HEK293 (cell line): ENCODE results near the gene SLC1A2.

Source experiments
- CTCF ChIA-PET: fragments of 350-600 bp; formaldehyde crosslinking; extraction: SDS; loops from one replicate; lab custom pipeline; 2021; ENCODE audit warnings: antibody characterized with exemption; lab: Yijun Ruan, JAX
- POLR2A ChIA-PET: fragments of 300-600 bp; formaldehyde crosslinking; extraction: SDS; loops from one replicate; lab custom pipeline; 2020; ENCODE audit warnings: antibody characterized with exemption, inconsistent platforms; lab: Yijun Ruan, JAX
- H3K27ac ChIP-seq: fragments of 200-500 bp; sonication (Bioruptor generic); 2 replicates; pipeline ENCODE4 v1.5.1; 2014; ENCODE audit warnings: low read depth, low read length, control low read depth, inconsistent platforms; ENCODE audit errors: extremely low read depth
- H3K36me3 ChIP-seq, 2 experiments: fragments of 200-500 bp in 1 of 2; sonication (Bioruptor generic) in 1 of 2; 1 replicate in 1 of 2; 2 replicates in 1 of 2; pipeline ENCODE4 v1.5.1; 2014 to 2017; ENCODE audit warnings: inconsistent platforms in 2 of 2, low read length in 2 of 2; ENCODE audit not compliant: control insufficient read depth in 2 of 2, insufficient read depth in 1 of 2
- H3K4me1 ChIP-seq: fragments of 200-500 bp; sonication (Bioruptor generic); 2 replicates; pipeline ENCODE4 v1.5.1; 2014; ENCODE audit warnings: mild to moderate bottlenecking, low read length, inconsistent platforms; ENCODE audit not compliant: control insufficient read depth, insufficient read depth
- H3K4me3 ChIP-seq: 2 replicates; pipeline ENCODE4 v1.5.1; 2011; ENCODE audit warnings: low read depth, mild to moderate bottlenecking, control low read depth, low read length, moderate library complexity
- H3K9me3 ChIP-seq: fragments of 200-500 bp; sonication (Bioruptor generic); 2 replicates; pipeline ENCODE4 v1.5.1; 2014; ENCODE audit warnings: low read depth, low read length, inconsistent platforms; ENCODE audit not compliant: control insufficient read depth, insufficient read depth
- GLI4 ChIP-seq: fragments of 450-650 bp; formaldehyde crosslinking; IDR thresholded peaks from 2 replicates; pipeline ENCODE4 v1.5.1; 2016; ENCODE audit warnings: missing biosample characterization, missing genetic modification characterization
- HOXD13 ChIP-seq: sonication (generic); formaldehyde crosslinking; IDR thresholded peaks from 2 replicates; pipeline ENCODE4 v1.8.0; 2022; ENCODE audit warnings: missing genetic modification reagents, borderline replicate concordance
- SALL2 ChIP-seq: fragments of 450-650 bp; formaldehyde crosslinking; IDR thresholded peaks from 2 replicates; pipeline ENCODE4 v1.5.0; 2017; ENCODE audit warnings: missing biosample characterization, mild to moderate bottlenecking, missing genetic modification characterization, borderline replicate concordance
- SCRT2 ChIP-seq: fragments of 450-650 bp; formaldehyde crosslinking; IDR thresholded peaks from 2 replicates; pipeline ENCODE4 v1.5.1; 2016; ENCODE audit warnings: missing biosample characterization, missing genetic modification characterization
- ZBTB1 ChIP-seq: fragments of 450-650 bp; formaldehyde crosslinking; IDR thresholded peaks from 2 replicates; pipeline ENCODE4 v1.5.1; 2016; ENCODE audit warnings: missing biosample characterization, missing genetic modification characterization
- ZNF133 ChIP-seq: fragments of 450-650 bp; formaldehyde crosslinking; IDR thresholded peaks from 2 replicates; pipeline ENCODE4 v1.5.1; 2016; ENCODE audit warnings: missing biosample characterization, missing genetic modification characterization
- ZNF24 ChIP-seq: fragments of 450-650 bp; formaldehyde crosslinking; IDR thresholded peaks from 2 replicates; pipeline ENCODE4 v1.5.1; 2016; ENCODE audit warnings: missing biosample characterization, missing genetic modification characterization
- ZNF341 ChIP-seq: fragments of 450-650 bp; formaldehyde crosslinking; IDR thresholded peaks from 2 replicates; pipeline ENCODE4; 2016; ENCODE audit warnings: low read depth, missing biosample characterization, missing genetic modification characterization
- ZNF350 ChIP-seq: fragments of 450-650 bp; formaldehyde crosslinking; IDR thresholded peaks from 2 replicates; pipeline ENCODE4 v1.5.0; 2017; ENCODE audit warnings: missing biosample characterization, mild to moderate bottlenecking, missing genetic modification characterization
- ZNF521 ChIP-seq: fragments of 450-650 bp; formaldehyde crosslinking; IDR thresholded peaks from 2 replicates; pipeline ENCODE4 v1.5.1; 2017; ENCODE audit warnings: missing biosample characterization, mild to moderate bottlenecking, missing genetic modification characterization
- ZNF626 ChIP-seq: fragments of 450-650 bp; sonication (Bioruptor Pico); formaldehyde crosslinking; IDR thresholded peaks from 2 replicates; pipeline ENCODE4 v1.5.1; 2018; ENCODE audit warnings: missing biosample characterization, missing genetic modification characterization, inconsistent platforms
- ZNF639 ChIP-seq: fragments of 450-650 bp; formaldehyde crosslinking; IDR thresholded peaks from 2 replicates; pipeline ENCODE4 v1.5.1; 2016; ENCODE audit warnings: missing biosample characterization, missing genetic modification characterization
- ZNF664 ChIP-seq: fragments of 450-650 bp; formaldehyde crosslinking; IDR thresholded peaks from 2 replicates; pipeline ENCODE4 v1.5.1; 2016; ENCODE audit warnings: missing biosample characterization, missing genetic modification characterization
- ZNF707 ChIP-seq: fragments of 450-650 bp; formaldehyde crosslinking; IDR thresholded peaks from 2 replicates; pipeline ENCODE4 v1.5.1; 2016; ENCODE audit warnings: missing biosample characterization, missing genetic modification characterization
- TF ChIP-seq, protein P1 (sequence below): fragments of 450-650 bp; formaldehyde crosslinking; IDR thresholded peaks from 2 replicates; pipeline ENCODE4 v1.5.1; 2016; ENCODE audit warnings: missing biosample characterization, missing genetic modification characterization
- TF ChIP-seq, protein P2 (sequence below): fragments of 450-650 bp; formaldehyde crosslinking; IDR thresholded peaks from 2 replicates; pipeline ENCODE4 v1.5.1; 2016; ENCODE audit warnings: missing biosample characterization, missing genetic modification characterization
- TF ChIP-seq, protein P3 (sequence below): fragments of 450-650 bp; formaldehyde crosslinking; IDR thresholded peaks from 2 replicates; pipeline ENCODE4 v1.5.1; 2016; ENCODE audit warnings: missing biosample characterization, missing genetic modification characterization
- TF ChIP-seq, protein P4 (sequence below): fragments of 450-650 bp; formaldehyde crosslinking; IDR thresholded peaks from 2 replicates; pipeline ENCODE4 v1.5.1; 2016; ENCODE audit warnings: missing biosample characterization, missing genetic modification characterization

The SLC1A2 gene

DNA sequence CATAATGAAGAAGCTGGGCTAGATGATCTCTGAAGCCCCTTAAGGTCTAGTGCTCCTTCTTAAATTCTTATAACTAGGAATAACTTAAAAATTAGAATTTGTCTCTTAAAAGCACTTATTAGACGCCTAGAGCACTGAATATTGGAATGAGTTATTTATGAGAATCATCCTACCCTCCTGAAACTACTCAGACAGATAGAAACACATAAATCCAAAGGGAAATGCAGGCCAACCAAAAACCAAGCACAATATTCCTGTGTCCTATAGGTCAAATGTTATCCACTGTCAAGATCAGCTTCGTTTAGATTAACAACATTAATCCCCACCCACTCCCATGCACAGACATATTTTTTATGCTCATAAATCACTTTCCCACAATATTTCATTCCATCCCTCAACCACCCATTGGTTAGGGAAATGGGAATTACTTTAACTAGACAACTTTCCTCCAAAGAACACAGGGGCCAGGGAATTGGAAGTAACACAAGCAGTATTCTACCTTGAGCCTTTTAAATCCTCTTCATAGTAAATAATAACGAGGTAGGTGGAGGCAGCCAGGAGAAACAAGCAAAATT is 193.3 kb downstream of the SLC1A2 start:
- Histone ChIP-seq H3K4me3 (no peak overlapping the region), H3K9me3 (no peaks in the 10 kb centered on the region), H3K4me1 (no peaks in the 10 kb centered on the region), H3K36me3 (no peaks in the 10 kb centered on the region), H3K27ac (no peak overlapping the region)
- TF ChIP-seq GLI4 (tag by site-specific recombination) = no peak
- no peak for TF ChIP-seq ZBTB1 (tag by site-specific recombination)
- TF ChIP-seq ZNF626 (tag by site-specific recombination) = no peak
- no peak for TF ChIP-seq ZNF133
- TF ChIP-seq, protein P1, sequence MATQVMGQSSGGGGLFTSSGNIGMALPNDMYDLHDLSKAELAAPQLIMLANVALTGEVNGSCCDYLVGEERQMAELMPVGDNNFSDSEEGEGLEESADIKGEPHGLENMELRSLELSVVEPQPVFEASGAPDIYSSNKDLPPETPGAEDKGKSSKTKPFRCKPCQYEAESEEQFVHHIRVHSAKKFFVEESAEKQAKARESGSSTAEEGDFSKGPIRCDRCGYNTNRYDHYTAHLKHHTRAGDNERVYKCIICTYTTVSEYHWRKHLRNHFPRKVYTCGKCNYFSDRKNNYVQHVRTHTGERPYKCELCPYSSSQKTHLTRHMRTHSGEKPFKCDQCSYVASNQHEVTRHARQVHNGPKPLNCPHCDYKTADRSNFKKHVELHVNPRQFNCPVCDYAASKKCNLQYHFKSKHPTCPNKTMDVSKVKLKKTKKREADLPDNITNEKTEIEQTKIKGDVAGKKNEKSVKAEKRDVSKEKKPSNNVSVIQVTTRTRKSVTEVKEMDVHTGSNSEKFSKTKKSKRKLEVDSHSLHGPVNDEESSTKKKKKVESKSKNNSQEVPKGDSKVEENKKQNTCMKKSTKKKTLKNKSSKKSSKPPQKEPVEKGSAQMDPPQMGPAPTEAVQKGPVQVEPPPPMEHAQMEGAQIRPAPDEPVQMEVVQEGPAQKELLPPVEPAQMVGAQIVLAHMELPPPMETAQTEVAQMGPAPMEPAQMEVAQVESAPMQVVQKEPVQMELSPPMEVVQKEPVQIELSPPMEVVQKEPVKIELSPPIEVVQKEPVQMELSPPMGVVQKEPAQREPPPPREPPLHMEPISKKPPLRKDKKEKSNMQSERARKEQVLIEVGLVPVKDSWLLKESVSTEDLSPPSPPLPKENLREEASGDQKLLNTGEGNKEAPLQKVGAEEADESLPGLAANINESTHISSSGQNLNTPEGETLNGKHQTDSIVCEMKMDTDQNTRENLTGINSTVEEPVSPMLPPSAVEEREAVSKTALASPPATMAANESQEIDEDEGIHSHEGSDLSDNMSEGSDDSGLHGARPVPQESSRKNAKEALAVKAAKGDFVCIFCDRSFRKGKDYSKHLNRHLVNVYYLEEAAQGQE (tag by site-specific recombination) = no peak
- TF ChIP-seq, protein P2, sequence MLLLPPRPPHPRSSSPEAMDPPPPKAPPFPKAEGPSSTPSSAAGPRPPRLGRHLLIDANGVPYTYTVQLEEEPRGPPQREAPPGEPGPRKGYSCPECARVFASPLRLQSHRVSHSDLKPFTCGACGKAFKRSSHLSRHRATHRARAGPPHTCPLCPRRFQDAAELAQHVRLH = no peak
- no peak for TF ChIP-seq HOXD13 (CRISPR knock-in tag)
- TF ChIP-seq, protein P3, sequence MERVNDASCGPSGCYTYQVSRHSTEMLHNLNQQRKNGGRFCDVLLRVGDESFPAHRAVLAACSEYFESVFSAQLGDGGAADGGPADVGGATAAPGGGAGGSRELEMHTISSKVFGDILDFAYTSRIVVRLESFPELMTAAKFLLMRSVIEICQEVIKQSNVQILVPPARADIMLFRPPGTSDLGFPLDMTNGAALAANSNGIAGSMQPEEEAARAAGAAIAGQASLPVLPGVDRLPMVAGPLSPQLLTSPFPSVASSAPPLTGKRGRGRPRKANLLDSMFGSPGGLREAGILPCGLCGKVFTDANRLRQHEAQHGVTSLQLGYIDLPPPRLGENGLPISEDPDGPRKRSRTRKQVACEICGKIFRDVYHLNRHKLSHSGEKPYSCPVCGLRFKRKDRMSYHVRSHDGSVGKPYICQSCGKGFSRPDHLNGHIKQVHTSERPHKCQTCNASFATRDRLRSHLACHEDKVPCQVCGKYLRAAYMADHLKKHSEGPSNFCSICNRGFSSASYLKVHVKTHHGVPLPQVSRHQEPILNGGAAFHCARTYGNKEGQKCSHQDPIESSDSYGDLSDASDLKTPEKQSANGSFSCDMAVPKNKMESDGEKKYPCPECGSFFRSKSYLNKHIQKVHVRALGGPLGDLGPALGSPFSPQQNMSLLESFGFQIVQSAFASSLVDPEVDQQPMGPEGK (tag by site-specific recombination) = no peak
- no peak for TF ChIP-seq ZNF350 (tag by site-specific recombination)
- TF ChIP-seq ZNF707 = no peak
- no peak for TF ChIP-seq SALL2 (tag by site-specific recombination)
- no peak for TF ChIP-seq ZNF24 (tag by site-specific recombination)
- no peak for TF ChIP-seq ZNF521 (tag by site-specific recombination)
- TF ChIP-seq ZNF639 (tag by site-specific recombination) = no peak
- TF ChIP-seq ZNF341 (tag by site-specific recombination) = no peak
- TF ChIP-seq, protein P4, sequence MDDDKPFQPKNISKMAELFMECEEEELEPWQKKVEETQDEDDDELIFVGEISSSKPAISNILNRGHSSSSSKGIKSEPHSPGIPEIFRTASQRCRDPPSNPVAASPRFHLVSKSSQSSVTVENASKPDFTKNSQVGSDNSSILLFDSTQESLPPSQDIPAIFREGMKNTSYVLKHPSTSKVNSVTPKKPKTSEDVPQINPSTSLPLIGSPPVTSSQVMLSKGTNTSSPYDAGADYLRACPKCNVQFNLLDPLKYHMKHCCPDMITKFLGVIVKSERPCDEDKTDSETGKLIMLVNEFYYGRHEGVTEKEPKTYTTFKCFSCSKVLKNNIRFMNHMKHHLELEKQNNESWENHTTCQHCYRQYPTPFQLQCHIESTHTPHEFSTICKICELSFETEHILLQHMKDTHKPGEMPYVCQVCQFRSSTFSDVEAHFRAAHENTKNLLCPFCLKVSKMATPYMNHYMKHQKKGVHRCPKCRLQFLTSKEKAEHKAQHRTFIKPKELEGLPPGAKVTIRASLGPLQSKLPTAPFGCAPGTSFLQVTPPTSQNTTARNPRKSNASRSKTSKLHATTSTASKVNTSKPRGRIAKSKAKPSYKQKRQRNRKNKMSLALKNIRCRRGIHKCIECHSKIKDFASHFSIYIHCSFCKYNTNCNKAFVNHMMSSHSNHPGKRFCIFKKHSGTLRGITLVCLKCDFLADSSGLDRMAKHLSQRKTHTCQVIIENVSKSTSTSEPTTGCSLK (tag by site-specific recombination) = no peak
- TF ChIP-seq ZNF664 (tag by site-specific recombination) = no peak
- no peak for TF ChIP-seq SCRT2 (tag by site-specific recombination)
- POLR2A ChIA-PET = no interaction called here
- CTCF ChIA-PET = interaction anchor here (0.7 to 0.8 kb wide), 2 partner anchors 166 to 248 kb away, joined by 3 read pairs; no protein-coding TSS in a partner anchor
